CD4-positive, alpha-beta T cell treated with Interleukin-10 for 1 hour (primary cell): ENCODE results near the gene LRRC51.
A peak's percentile ranks its signal among the peaks of the same experiment; 100 is the strongest.

Experiments
- DNase-seq: peaks from one replicate; pipeline ENCODE4 v3.0.0-alpha.2; 2020

LRRC51 gene

GRCh38 chr11:72072348-72072747, 8.3 kb upstream of the LRRC51 start:
- DNase-seq: no peak

GRCh38 chr11:72075109-72075508, 5.5 kb upstream of the LRRC51 start:
- peak; percentile 17 for DNase-seq

- DNase-seq: no peak
Measured at GRCh38 chr11:72075756-72076155, 4.9 kb upstream of the LRRC51 start.

GRCh38 chr11:72078477-72078876, 2.2 kb upstream of the LRRC51 start:
- no peak for DNase-seq

- DNase-seq: peak; percentile 54
Measured at GRCh38 chr11:72079819-72080325, 778 bp upstream of the LRRC51 start.

GRCh38 chr11:72081184-72081644, 564 bp downstream of the LRRC51 start:
- DNase-seq: no peak

GRCh38 chr11:72081821-72082453, 1.3 kb downstream of the LRRC51 start:
- DNase-seq: no peak

- DNase-seq: no peak
Measured at GRCh38 chr11:72083414-72083813, 2.8 kb downstream of the LRRC51 start.

GRCh38 chr11:72084076-72084475, 3.4 kb downstream of the LRRC51 start:
- DNase-seq: no peak

GRCh38 chr11:72084965-72085364, 4.3 kb downstream of the LRRC51 start:
- DNase-seq: no peak

GRCh38 chr11:72085621-72086351, 5.1 kb downstream of the LRRC51 start:
- no peak for DNase-seq

GRCh38 chr11:72088076-72088808, 7.6 kb downstream of the LRRC51 start:
- no peak for DNase-seq

- DNase-seq: peak; percentile 78
Measured at GRCh38 chr11:72091292-72091691, 10.6 kb downstream of the LRRC51 start.

GRCh38 chr11:72098741-72099140, 18.1 kb downstream of the LRRC51 start:
- DNase-seq: no peak

- no peak for DNase-seq
Measured at GRCh38 chr11:72100009-72100408, 19.4 kb downstream of the LRRC51 start.

GRCh38 chr11:72100462-72100861, 19.8 kb downstream of the LRRC51 start:
- DNase-seq: no peak

- no peak for DNase-seq
Measured at GRCh38 chr11:72102162-72102561, 21.5 kb downstream of the LRRC51 start.

GRCh38 chr11:72102631-72102945, 21.9 kb downstream of the LRRC51 start:
- DNase-seq: no peak

- peak; percentile 98 for DNase-seq
Measured at GRCh38 chr11:72102946-72103753, 22.5 kb downstream of the LRRC51 start, which contains the start of gene LAMTOR1. Gene LAMTOR1 (minus strand): TSS chr11:72103297. CDS start chr11:72103224, 73 bp downstream.

- no peak for DNase-seq
Measured at GRCh38 chr11:72103754-72104167, 23.1 kb downstream of the LRRC51 start.

- no peak for DNase-seq
Measured at GRCh38 chr11:72105888-72106287, 25.2 kb downstream of the LRRC51 start, which contains the start of gene TOMT. Gene TOMT (plus strand): TSS chr11:72105924. CDS start chr11:72105952, 28 bp downstream.

- no peak for DNase-seq
Measured at GRCh38 chr11:72111300-72112142, 30.9 kb downstream of the LRRC51 start.
